HUES64 (cell line): ENCODE data around the gene C16orf78.

Experiments used
- H3K27ac ChIP-seq: 2 replicates; pipeline ENCODE4 v1.7.0; 2013; ENCODE audit warnings: low read depth, low read length, inconsistent platforms
- H3K27me3 ChIP-seq: 2 replicates; pipeline ENCODE4 v1.6.1; 2013; ENCODE audit warnings: mild to moderate bottlenecking, low read length; ENCODE audit not compliant: insufficient read depth
- H3K36me3 ChIP-seq: 2 replicates; pipeline ENCODE4 v1.6.1; 2013; ENCODE audit warnings: mild to moderate bottlenecking, low read length; ENCODE audit not compliant: insufficient read depth
- H3K4me1 ChIP-seq: 2 replicates; pipeline ENCODE4 v1.6.1; 2013; ENCODE audit warnings: mild to moderate bottlenecking, low read length, moderate library complexity; ENCODE audit not compliant: insufficient read depth
- H3K4me3 ChIP-seq: 2 replicates; pipeline ENCODE4 v1.5.1; 2013; ENCODE audit warnings: mild to moderate bottlenecking, low read length, moderate library complexity
- H3K9ac ChIP-seq: 2 replicates; pipeline ENCODE4 v1.6.1; 2013; ENCODE audit warnings: mild to moderate bottlenecking, low read depth, low read length
- H3K9me3 ChIP-seq: 2 replicates; pipeline ENCODE4 v1.6.1; 2013; ENCODE audit warnings: low read depth, low read length; ENCODE audit not compliant: insufficient read depth
- WGBS: fragments of 150-250, 120-280 bp; methylation state at CpG from one replicate; pipeline ENCODE4 v1.1.7; 2013; ENCODE audit warnings: missing lambda C conversion rate; 5-methylcytosine and 5-hydroxymethylcytosine counted together

The C16orf78 gene

GRCh38 chr16:49340466-49340865 is 33.1 kb upstream of the C16orf78 start:
- H3K27ac ChIP-seq, result no peak overlapping the region
- no peaks in the 10 kb centered on the region for H3K9me3 ChIP-seq
- H3K4me3 ChIP-seq, result no peak overlapping the region
- no peak overlapping the region for H3K9ac ChIP-seq
- no peaks in the 10 kb centered on the region; the same call in 1 of the 2 replicates for H3K27me3 ChIP-seq
- no peaks in the 10 kb centered on the region for H3K36me3 ChIP-seq
- WGBS, result 88% methylated on average over 9 of the region's 9 CpGs
- H3K4me1 ChIP-seq, result no peaks in the 10 kb centered on the region

- no peaks in the 10 kb centered on the region; the same call in 1 of the 2 replicates for H3K27me3 ChIP-seq
- H3K4me1 ChIP-seq, result no peaks in the 10 kb centered on the region
- H3K4me3 ChIP-seq, result no peak overlapping the region
- H3K9me3 ChIP-seq, result no peaks in the 10 kb centered on the region
- H3K9ac ChIP-seq, result no peak overlapping the region
- H3K27ac ChIP-seq, result no peak overlapping the region
- H3K36me3 ChIP-seq, result no peaks in the 10 kb centered on the region
- WGBS, result 87% methylated on average over 3 of the region's 4 CpGs
Observed at GRCh38 chr16:49341706-49342105, 31.9 kb upstream of the C16orf78 start.

GRCh38 chr16:49342336-49343265 is 31.0 kb upstream of the C16orf78 start:
- 80% methylated on average over 8 of the region's 8 CpGs for WGBS
- no peak overlapping the region for H3K9ac ChIP-seq
- H3K4me3 ChIP-seq, result no peak overlapping the region
- H3K36me3 ChIP-seq, result no peaks in the 10 kb centered on the region
- H3K4me1 ChIP-seq, result no peaks in the 10 kb centered on the region
- H3K9me3 ChIP-seq, result no peaks in the 10 kb centered on the region
- H3K27me3 ChIP-seq, result no peaks in the 10 kb centered on the region; the same call in 1 of the 2 replicates
- no peak overlapping the region for H3K27ac ChIP-seq

- 90% methylated on average over 4 of the region's 4 CpGs for WGBS
- H3K9ac ChIP-seq, result no peak overlapping the region
- H3K27me3 ChIP-seq, result no peaks in the 10 kb centered on the region; the same call in 1 of the 2 replicates
- H3K4me1 ChIP-seq, result no peaks in the 10 kb centered on the region
- H3K9me3 ChIP-seq, result no peaks in the 10 kb centered on the region
- H3K36me3 ChIP-seq, result no peaks in the 10 kb centered on the region
- no peak overlapping the region for H3K4me3 ChIP-seq
- no peak overlapping the region for H3K27ac ChIP-seq
Observed at GRCh38 chr16:49343291-49343690, 30.3 kb upstream of the C16orf78 start.

GRCh38 chr16:49344401-49344800 is 29.2 kb upstream of the C16orf78 start:
- Histone ChIP-seq H3K9ac (no peak overlapping the region), H3K9me3 (no peaks in the 10 kb centered on the region)
- 85% methylated on average over 5 of the region's 5 CpGs for WGBS

GRCh38 chr16:49345829-49346228 is 27.8 kb upstream of the C16orf78 start:
- WGBS, result 34% methylated on average over 4 of the region's 4 CpGs
- H3K27me3 ChIP-seq, result no peaks in the 10 kb centered on the region; the same call in 1 of the 2 replicates
- H3K9ac ChIP-seq, result no peak overlapping the region
- no peaks in the 10 kb centered on the region for H3K4me1 ChIP-seq
- H3K9me3 ChIP-seq, result no peaks in the 10 kb centered on the region
- no peak overlapping the region for H3K27ac ChIP-seq
- H3K36me3 ChIP-seq, result no peaks in the 10 kb centered on the region
- no peak overlapping the region for H3K4me3 ChIP-seq

More at GRCh38 chr16:49344401-49344800, 29.2 kb upstream of the C16orf78 start:
- no peak overlapping the region for H3K27ac ChIP-seq
- H3K36me3 ChIP-seq, result no peaks in the 10 kb centered on the region
- H3K27me3 ChIP-seq, result no peaks in the 10 kb centered on the region; the same call in 1 of the 2 replicates
- no peak overlapping the region for H3K4me3 ChIP-seq
- H3K4me1 ChIP-seq, result no peaks in the 10 kb centered on the region

- WGBS, result 83% methylated on average over 2 of the region's 2 CpGs
- H3K27ac ChIP-seq, result no peak overlapping the region
Observed at GRCh38 chr16:49346459-49346858, 27.1 kb upstream of the C16orf78 start.

GRCh38 chr16:49347476-49347875 is 26.1 kb upstream of the C16orf78 start:
- Histone ChIP-seq H3K4me1 (no peaks in the 10 kb centered on the region), H3K9me3 (no peaks in the 10 kb centered on the region), H3K27ac (no peak overlapping the region), H3K27me3 (no peaks in the 10 kb centered on the region; the same call in 1 of the 2 replicates), H3K9ac (no peak overlapping the region), H3K4me3 (no peak overlapping the region), H3K36me3 (no peaks in the 10 kb centered on the region)
- WGBS, result 78% methylated on average over 2 of the region's 2 CpGs

More at GRCh38 chr16:49346459-49346858, 27.1 kb upstream of the C16orf78 start:
- no peaks in the 10 kb centered on the region for H3K36me3 ChIP-seq
- H3K9me3 ChIP-seq, result no peaks in the 10 kb centered on the region
- H3K27me3 ChIP-seq, result no peaks in the 10 kb centered on the region; the same call in 1 of the 2 replicates
- no peak overlapping the region for H3K9ac ChIP-seq
- no peak overlapping the region for H3K4me3 ChIP-seq
- H3K4me1 ChIP-seq, result no peaks in the 10 kb centered on the region

GRCh38 chr16:49348408-49349176 is 25.0 kb upstream of the C16orf78 start:
- no peaks in the 10 kb centered on the region for H3K36me3 ChIP-seq
- no peak overlapping the region for H3K9ac ChIP-seq
- H3K27ac ChIP-seq, result no peak overlapping the region
- no peaks in the 10 kb centered on the region for H3K9me3 ChIP-seq
- 67% methylated on average over 14 of the region's 14 CpGs for WGBS
- H3K4me3 ChIP-seq, result no peak overlapping the region
- H3K4me1 ChIP-seq, result no peaks in the 10 kb centered on the region
- H3K27me3 ChIP-seq, result no peaks in the 10 kb centered on the region; the same call in 1 of the 2 replicates

GRCh38 chr16:49349446-49350168 is 24.0 kb upstream of the C16orf78 start:
- WGBS, result 82% methylated on average over 20 of the region's 20 CpGs
- no peaks in the 10 kb centered on the region for H3K27me3 ChIP-seq
- no peak overlapping the region for H3K27ac ChIP-seq
- H3K9me3 ChIP-seq, result no peaks in the 10 kb centered on the region
- H3K9ac ChIP-seq, result no peak overlapping the region
- no peaks in the 10 kb centered on the region for H3K4me1 ChIP-seq
- no peaks in the 10 kb centered on the region for H3K36me3 ChIP-seq
- no peak overlapping the region for H3K4me3 ChIP-seq
